Left renal pelvis (tissue), 4 donors: ENCODE results near the gene TSPAN14. TPM values are rescaled to one million over a fixed set of nuclear protein-coding genes. Genes with fewer than 3 reads are reported as not detected.
"Not testable (repeated sequence)": the region's sequence is repeated elsewhere in the genome, so short reads cannot be mapped to it uniquely, and the experiment has no call there.

ENCODE experiments used
- DNase-seq, 4 donors: peaks; one replicate each; pipeline ENCODE4 v3.0.0-alpha.2; 2013; ENCODE audit warnings: low read depth in 4 of 4, low spot score in 3 of 4
- polyA plus RNA-seq, 4 donors: library from polyadenylated mRNA; unstranded; fragments of 120-200 nt; gene quantifications; one replicate each; pipeline ENCODE4 v1.2.1, GENCODE V29; 2013; ENCODE audit not compliant: insufficient read length in 4 of 4

Gene TSPAN14
- polyA plus RNA-seq, 4 donors, result 83.7 to 101 (median 91.8) TPM

GRCh38 chr10:80539421-80540031, 85.4 kb downstream of the TSPAN14 start:
- no peak for DNase-seq

- no peak for DNase-seq
Measured at GRCh38 chr10:80540136-80540535, 86.0 kb downstream of the TSPAN14 start.

- DNase-seq, result no peak
Measured at GRCh38 chr10:80540618-80540980, 86.5 kb downstream of the TSPAN14 start.

- DNase-seq, result no peak
Measured at GRCh38 chr10:80540981-80541750, 87.1 kb downstream of the TSPAN14 start.

- no peak for DNase-seq
Measured at GRCh38 chr10:80542053-80542452, 87.9 kb downstream of the TSPAN14 start.

GRCh38 chr10:80542652-80543318, 88.7 kb downstream of the TSPAN14 start:
- no peak for DNase-seq

- not testable (repeated sequence) for DNase-seq
Measured at GRCh38 chr10:80543319-80543672, 89.2 kb downstream of the TSPAN14 start.

GRCh38 chr10:80544316-80544953, 90.3 kb downstream of the TSPAN14 start:
- no peak for DNase-seq

GRCh38 chr10:80545258-80545881, 91.3 kb downstream of the TSPAN14 start:
- no peak for DNase-seq

GRCh38 chr10:80552151-80552646, 98.1 kb downstream of the TSPAN14 start:
- DNase-seq, result no peak

- DNase-seq, result no peak
Measured at GRCh38 chr10:80553436-80553835, 99.3 kb downstream of the TSPAN14 start.

GRCh38 chr10:80554050-80554449, 99.9 kb downstream of the TSPAN14 start:
- no peak for DNase-seq

GRCh38 chr10:80555415-80555814, 101.3 kb downstream of the TSPAN14 start:
- DNase-seq, result no peak

GRCh38 chr10:80561950-80562349, 107.8 kb downstream of the TSPAN14 start:
- DNase-seq, result no peak

GRCh38 chr10:80567292-80567691, 113.2 kb downstream of the TSPAN14 start:
- no peak for DNase-seq

GRCh38 chr10:80569131-80569895, 115.2 kb downstream of the TSPAN14 start:
- DNase-seq, result no peak

- no peak for DNase-seq
Measured at GRCh38 chr10:80571352-80571751, 117.2 kb downstream of the TSPAN14 start.

GRCh38 chr10:80579181-80579763, 125.2 kb downstream of the TSPAN14 start:
- DNase-seq, result no peak

GRCh38 chr10:80579849-80580637, 125.9 kb downstream of the TSPAN14 start:
- DNase-seq, result no peak
